Activated naive CD4-positive, alpha-beta T cell treated with anti-CD3 and anti-CD28 coated beads for 36 hours (primary cell): ENCODE data around the gene ANKRD29. TPM values are rescaled to one million over a fixed set of nuclear protein-coding genes. Genes with fewer than 3 reads are reported as not detected.

Source experiments
- CTCF ChIA-PET: fragments of 350-600 bp; sonication (Branson Sonifier 250); formaldehyde crosslinking; loops from one replicate; lab custom pipeline; 2021; ENCODE audit warnings: antibody characterized with exemption; lab: Charles Lee
- DNase-seq: peaks from one replicate; pipeline ENCODE4 v3.0.0-alpha.2; 2020
- H3K27ac Mint-ChIP-seq: one replicate; pipeline ENCODE4 v1.8.0; 2021; ENCODE audit warnings: mild to moderate bottlenecking, mixed read lengths
- H3K27me3 Mint-ChIP-seq: one replicate; pipeline ENCODE4 v1.8.0; 2021; ENCODE audit warnings: low read depth, mixed read lengths
- H3K36me3 Mint-ChIP-seq: one replicate; pipeline ENCODE4 v1.8.0; 2021; ENCODE audit warnings: low read depth, mixed read lengths
- H3K4me1 Mint-ChIP-seq: one replicate; pipeline ENCODE4 v1.8.0; 2021; ENCODE audit warnings: low read depth, mixed read lengths
- H3K4me3 Mint-ChIP-seq: one replicate; pipeline ENCODE4 v1.8.0; 2021; ENCODE audit warnings: mild to moderate bottlenecking, moderate library complexity, mixed read lengths
- H3K9me3 Mint-ChIP-seq: one replicate; pipeline ENCODE4 v1.8.0; 2021; ENCODE audit warnings: mixed read lengths
- intact Hi-C: fragments of 100-400 bp; cut with micrococcal nuclease; formaldehyde crosslinking; loops from one replicate; pipeline ENCODE4 v1.15.1; 2023
- total RNA-seq, 2 experiments: library from RNA; stranded (reverse); gene quantifications; one replicate each; pipeline ENCODE4 v1.2.3, GENCODE V29; 2021

ANKRD29 gene
- total RNA-seq, 2 experiments from 2014 or later = not detected

GRCh38 chr18:23608211-23608610 is 54.5 kb downstream of the ANKRD29 start:
- no peak overlapping the region for H3K27ac Mint-ChIP-seq
- H3K9me3 Mint-ChIP-seq = no peaks in the 10 kb centered on the region
- CTCF ChIA-PET = interaction anchor here (0.8 to 1.1 kb wide), 2 partner anchors 14 to 17 kb away, joined by 3 to 4 read pairs; no protein-coding TSS in a partner anchor
- H3K4me1 Mint-ChIP-seq = no peaks in the 10 kb centered on the region
- H3K4me3 Mint-ChIP-seq = no peak overlapping the region
- DNase-seq = no peak
- H3K36me3 Mint-ChIP-seq = no peaks in the 10 kb centered on the region
- intact Hi-C loops = no loop called here
- no peaks in the 10 kb centered on the region for H3K27me3 Mint-ChIP-seq

GRCh38 chr18:23605941-23606340 is 56.8 kb downstream of the ANKRD29 start:
- Mint-ChIP-seq H3K9me3 (no peaks in the 10 kb centered on the region), H3K27ac (no peak overlapping the region), H3K4me3 (no peak overlapping the region), H3K4me1 (no peaks in the 10 kb centered on the region), H3K27me3 (no peaks in the 10 kb centered on the region), H3K36me3 (no peaks in the 10 kb centered on the region)
- intact Hi-C loops = no loop called here
- DNase-seq = no peak
- CTCF ChIA-PET = no interaction called here

- CTCF ChIA-PET = no interaction called here
- H3K9me3 Mint-ChIP-seq = no peaks in the 10 kb centered on the region
- no peak overlapping the region for H3K4me3 Mint-ChIP-seq
- no peaks in the 10 kb centered on the region for H3K27me3 Mint-ChIP-seq
- H3K36me3 Mint-ChIP-seq = no peaks in the 10 kb centered on the region
- DNase-seq = no peak
- no peaks in the 10 kb centered on the region for H3K4me1 Mint-ChIP-seq
- H3K27ac Mint-ChIP-seq = no peak overlapping the region
- intact Hi-C loops = no loop called here
Observed at GRCh38 chr18:23599809-23600208, 62.9 kb downstream of the ANKRD29 start.

- CTCF ChIA-PET = no interaction called here
- Mint-ChIP-seq H3K36me3 (no peaks in the 10 kb centered on the region), H3K4me3 (no peak overlapping the region), H3K4me1 (no peaks in the 10 kb centered on the region), H3K27me3 (no peaks in the 10 kb centered on the region), H3K27ac (no peak overlapping the region), H3K9me3 (no peaks in the 10 kb centered on the region)
- intact Hi-C loops = no loop called here
- no peak for DNase-seq
Observed at GRCh38 chr18:23596183-23596582, 66.5 kb downstream of the ANKRD29 start.

- Mint-ChIP-seq H3K9me3 (no peaks in the 10 kb centered on the region), H3K4me3 (no peak overlapping the region), H3K4me1 (no peaks in the 10 kb centered on the region), H3K36me3 (no peaks in the 10 kb centered on the region), H3K27ac (no peak overlapping the region), H3K27me3 (no peaks in the 10 kb centered on the region)
- no peak for DNase-seq
- CTCF ChIA-PET = interaction anchor here (0.6 kb wide), 1 partner anchor 13 kb away, joined by 3 read pairs; no protein-coding TSS in a partner anchor
- intact Hi-C loops = no loop called here
Observed at GRCh38 chr18:23595591-23595990, 67.1 kb downstream of the ANKRD29 start.

GRCh38 chr18:23593720-23594119 is 69.0 kb downstream of the ANKRD29 start:
- H3K4me3 Mint-ChIP-seq = no peak overlapping the region
- no peaks in the 10 kb centered on the region for H3K9me3 Mint-ChIP-seq
- no peaks in the 10 kb centered on the region for H3K27me3 Mint-ChIP-seq
- no peak overlapping the region for H3K27ac Mint-ChIP-seq
- DNase-seq = no peak
- CTCF ChIA-PET = no interaction called here
- intact Hi-C loops = no loop called here
- H3K36me3 Mint-ChIP-seq = no peaks in the 10 kb centered on the region
- H3K4me1 Mint-ChIP-seq = no peaks in the 10 kb centered on the region

- intact Hi-C loops = no loop called here
- Mint-ChIP-seq H3K4me3 (no peak overlapping the region), H3K27ac (no peak overlapping the region), H3K4me1 (no peaks in the 10 kb centered on the region), H3K36me3 (no peaks in the 10 kb centered on the region), H3K27me3 (no peaks in the 10 kb centered on the region), H3K9me3 (no peaks in the 10 kb centered on the region)
- CTCF ChIA-PET = no interaction called here
- DNase-seq = no peak
Observed at GRCh38 chr18:23592911-23593310, 69.8 kb downstream of the ANKRD29 start.

- CTCF ChIA-PET = interaction anchor here (0.8 to 1.6 kb wide), 5 partner anchors 17 to 497 kb away, joined by 3 to 6 read pairs (median 3); no protein-coding TSS in a partner anchor
- DNase-seq = no peak
- Mint-ChIP-seq H3K36me3 (no peaks in the 10 kb centered on the region), H3K4me1 (peaks cover 5% of the 10 kb centered on the region), H3K27ac (no peak overlapping the region), H3K9me3 (no peaks in the 10 kb centered on the region), H3K27me3 (no peaks in the 10 kb centered on the region), H3K4me3 (no peak overlapping the region)
- intact Hi-C loops = no loop called here
Observed at GRCh38 chr18:23591011-23591410, 71.7 kb downstream of the ANKRD29 start.

- Mint-ChIP-seq H3K27me3 (no peaks in the 10 kb centered on the region), H3K36me3 (no peaks in the 10 kb centered on the region), H3K4me3 (no peak overlapping the region), H3K9me3 (no peaks in the 10 kb centered on the region), H3K27ac (no peak overlapping the region), H3K4me1 (peaks cover 17% of the 10 kb centered on the region)
- DNase-seq = no peak
- CTCF ChIA-PET = interaction anchor here (0.6 to 2.4 kb wide), 6 partner anchors 26 to 114 kb away, joined by 3 to 19 read pairs (median 4); no protein-coding TSS in a partner anchor
- intact Hi-C loops = loop anchor here (5.0 to 10.0 kb wide), 4 partner anchors 357 to 794 kb away; partner anchors contain the start of gene CABLES1
Observed at GRCh38 chr18:23588836-23589560, 73.7 kb downstream of the ANKRD29 start.

GRCh38 chr18:23587220-23587642 is 75.5 kb downstream of the ANKRD29 start:
- Mint-ChIP-seq H3K36me3 (peaks cover 3% of the 10 kb centered on the region), H3K4me1 (peaks cover 27% of the 10 kb centered on the region), H3K4me3 (peak overlapping the region; percentile 91), H3K9me3 (no peaks in the 10 kb centered on the region), H3K27ac (peak overlapping the region; percentile 95), H3K27me3 (no peaks in the 10 kb centered on the region)
- DNase-seq = no peak
- intact Hi-C loops = loop anchor here (1.0 to 10.0 kb wide), 6 partner anchors 46 to 792 kb away; partner anchors contain the start of gene CABLES1
- CTCF ChIA-PET = interaction anchor here (1.5 to 2.4 kb wide), 4 partner anchors 23 to 89 kb away, joined by 3 to 19 read pairs (median 8); no protein-coding TSS in a partner anchor

- intact Hi-C loops = loop anchor here (1.0 to 10.0 kb wide), 13 partner anchors 12 to 792 kb away; partner anchors contain the start of genes CABLES1, RIOK3 and RMC1
- peaks cover 34% of the 10 kb centered on the region for H3K4me1 Mint-ChIP-seq
- no peaks in the 10 kb centered on the region for H3K9me3 Mint-ChIP-seq
- peak within 1 kb of the TSS; percentile 95 for H3K27ac Mint-ChIP-seq
- H3K4me3 Mint-ChIP-seq = peak within 1 kb of the TSS; percentile 91
- CTCF ChIA-PET = interaction anchor here (1.0 to 3.6 kb wide), 6 partner anchors 11 to 88 kb away, joined by 3 to 22 read pairs (median 4); no protein-coding TSS in a partner anchor
- DNase-seq = peak; percentile 91
- H3K27me3 Mint-ChIP-seq = no peaks in the 10 kb centered on the region
- peaks cover 3% of the 10 kb centered on the region for H3K36me3 Mint-ChIP-seq
Observed at GRCh38 chr18:23586249-23587196, 76.2 kb downstream of the ANKRD29 start, which contains the start of gene NPC1. TSS of gene NPC1 (minus strand) at chr18:23586506. CDS start at chr18:23586343, 163 bp downstream.

GRCh38 chr18:23585897-23586248 is 76.8 kb downstream of the ANKRD29 start:
- CTCF ChIA-PET = interaction anchor here (1.0 to 3.6 kb wide), 4 partner anchors 10 to 85 kb away, joined by 3 to 22 read pairs (median 3); no protein-coding TSS in a partner anchor
- Mint-ChIP-seq H3K4me1 (peaks cover 39% of the 10 kb centered on the region), H3K27me3 (no peaks in the 10 kb centered on the region), H3K27ac (peak overlapping the region; percentile 95), H3K4me3 (peak overlapping the region; percentile 91), H3K36me3 (peaks cover 3% of the 10 kb centered on the region), H3K9me3 (no peaks in the 10 kb centered on the region)
- DNase-seq = no peak
- intact Hi-C loops = loop anchor here (1.0 to 10.0 kb wide), 12 partner anchors 12 to 791 kb away; partner anchors contain the start of genes CABLES1, RIOK3 and RMC1
